ENCODE measurements around the gene CELSR1. TPM values are rescaled to one million over a fixed set of nuclear protein-coding genes. Genes with fewer than 3 reads are reported as not detected.

CELSR1 gene
- total RNA-seq, 1 experiment from 2014 or later: 33.2 TPM

GRCh38 chr22:46551996-46552395 is 14.6 kb upstream of the CELSR1 start:
- intact Hi-C loops (cut with micrococcal nuclease; ENCODE audit: unreplicated experiment): no loop called here
- H3K9me3 Mint-ChIP-seq (ENCODE audit: unreplicated experiment): peaks cover 7% of the 10 kb centered on the region
- H3K4me3 Mint-ChIP-seq (ENCODE audit: unreplicated experiment): no peak overlapping the region
- Histone ChIP-seq H3K9me3 (peaks cover 8% of the 10 kb centered on the region; the same call in 1 of the 2 replicates), H3K36me3 (ENCODE audit: control insufficient read depth, insufficient read depth, low read length) (no peaks in the 10 kb centered on the region), H3K27me3 (replicated peaks; ENCODE audit: control insufficient read depth, insufficient read depth, low read length) (no peaks in the 10 kb centered on the region; the same call in 1 of the 2 replicates), H3K4me1 (peaks cover under 1% of the 10 kb centered on the region; the same call in 1 of the 2 replicates), H3K4me3 (ENCODE audit: low read depth, low read length) (no peak overlapping the region)
- H3K36me3 Mint-ChIP-seq (ENCODE audit: insufficient read depth, unreplicated experiment): no peaks in the 10 kb centered on the region
- no peak for DNase-seq
- ChIA-PET POLR2A (no interaction called here), CTCF (interaction anchor here (0.6 kb wide), 1 partner anchor 11 kb away, joined by 4 read pairs; no protein-coding TSS in a partner anchor)
- no peak overlapping the region for H3K27ac Mint-ChIP-seq (ENCODE audit: unreplicated experiment)
- TF ChIP-seq CTCF (IDR thresholded peaks at IDR 0.05; ENCODE audit: insufficient read depth in 1 of 2, low read depth in 1 of 2, low read length in 1 of 2, severe bottlenecking in 1 of 2, unreplicated experiment in 1 of 2): no peak
- H3K27me3 Mint-ChIP-seq (ENCODE audit: insufficient read depth, unreplicated experiment): no peaks in the 10 kb centered on the region
- H3K4me1 Mint-ChIP-seq (ENCODE audit: low read depth, unreplicated experiment): no peaks in the 10 kb centered on the region
- BruUV-seq (replicated peaks): no TSS peak

GRCh38 chr22:46551321-46551720 is 13.9 kb upstream of the CELSR1 start:
- Mint-ChIP-seq H3K36me3 (ENCODE audit: insufficient read depth, unreplicated experiment) (no peaks in the 10 kb centered on the region), H3K4me1 (ENCODE audit: low read depth, unreplicated experiment) (no peaks in the 10 kb centered on the region), H3K9me3 (ENCODE audit: unreplicated experiment) (peaks cover under 1% of the 10 kb centered on the region), H3K27ac (ENCODE audit: unreplicated experiment) (no peak overlapping the region), H3K27me3 (ENCODE audit: insufficient read depth, unreplicated experiment) (no peaks in the 10 kb centered on the region), H3K4me3 (ENCODE audit: unreplicated experiment) (no peak overlapping the region)
- Histone ChIP-seq H3K27me3 (replicated peaks; ENCODE audit: control insufficient read depth, insufficient read depth, low read length) (no peaks in the 10 kb centered on the region; the same call in 1 of the 2 replicates), H3K4me1 (peaks cover 6% of the 10 kb centered on the region; the same call in 1 of the 2 replicates), H3K4me3 (ENCODE audit: low read depth, low read length) (no peak overlapping the region), H3K9me3 (peaks cover 8% of the 10 kb centered on the region; the same call in 1 of the 2 replicates), H3K36me3 (ENCODE audit: control insufficient read depth, insufficient read depth, low read length) (no peaks in the 10 kb centered on the region)
- TF ChIP-seq CTCF (IDR thresholded peaks at IDR 0.05; ENCODE audit: insufficient read depth in 1 of 2, low read depth in 1 of 2, low read length in 1 of 2, severe bottlenecking in 1 of 2, unreplicated experiment in 1 of 2): no peak
- ChIA-PET CTCF (interaction anchor here (0.6 kb wide), 1 partner anchor 12 kb away, joined by 4 read pairs; no protein-coding TSS in a partner anchor), POLR2A (no interaction called here)
- DNase-seq: no peak
- BruUV-seq (replicated peaks): no TSS peak
- intact Hi-C loops (cut with micrococcal nuclease; ENCODE audit: unreplicated experiment): no loop called here

GRCh38 chr22:46549971-46550641 is 12.7 kb upstream of the CELSR1 start:
- DNase-seq: peak in 1 of 2 experiments; percentile 30
- Histone ChIP-seq H3K4me3 (ENCODE audit: low read depth, low read length) (no peak overlapping the region), H3K4me1 (peaks cover 6% of the 10 kb centered on the region; the same call in 1 of the 2 replicates), H3K9me3 (peaks cover 8% of the 10 kb centered on the region; the same call in 1 of the 2 replicates), H3K36me3 (ENCODE audit: control insufficient read depth, insufficient read depth, low read length) (no peaks in the 10 kb centered on the region), H3K27me3 (replicated peaks; ENCODE audit: control insufficient read depth, insufficient read depth, low read length) (no peaks in the 10 kb centered on the region; the same call in 1 of the 2 replicates)
- Mint-ChIP-seq H3K27me3 (ENCODE audit: insufficient read depth, unreplicated experiment) (no peaks in the 10 kb centered on the region), H3K27ac (ENCODE audit: unreplicated experiment) (no peak overlapping the region), H3K4me3 (ENCODE audit: unreplicated experiment) (no peak overlapping the region), H3K4me1 (ENCODE audit: low read depth, unreplicated experiment) (no peaks in the 10 kb centered on the region), H3K9me3 (ENCODE audit: unreplicated experiment) (no peaks in the 10 kb centered on the region), H3K36me3 (ENCODE audit: insufficient read depth, unreplicated experiment) (no peaks in the 10 kb centered on the region)
- CTCF ChIA-PET: interaction anchor here (0.6 kb wide), 1 partner anchor 315 kb away, joined by 3 read pairs; no protein-coding TSS in a partner anchor
- POLR2A ChIA-PET: no interaction called here
- no TSS peak for BruUV-seq (replicated peaks)
- intact Hi-C loops (cut with micrococcal nuclease; ENCODE audit: unreplicated experiment): no loop called here
- TF ChIP-seq CTCF (IDR thresholded peaks at IDR 0.05; ENCODE audit: insufficient read depth in 1 of 2, low read depth in 1 of 2, low read length in 1 of 2, severe bottlenecking in 1 of 2, unreplicated experiment in 1 of 2): no peak
